ENCODE results near the gene GARNL3.

The GARNL3 gene

GRCh38 chr9:127252410-127253318 lies 11.9 kb upstream of the GARNL3 start:
- Histone ChIP-seq H3K27me3 (replicated peaks; ENCODE audit: control insufficient read depth, insufficient read depth, low read length) (no peaks in the 10 kb centered on the region), H3K4me3 (replicated peaks; ENCODE audit: low read depth, low read length) (no peak overlapping the region), H3K36me3 (ENCODE audit: control insufficient read depth, insufficient read depth, low read length) (no peaks in the 10 kb centered on the region)
- no peak for TF ChIP-seq CTCF (IDR thresholded peaks at IDR 0.05; ENCODE audit: insufficient read depth, low read length, poor library complexity, severe bottlenecking)
- no peak for DNase-seq (ENCODE audit: extremely low read depth, insufficient read length)

DNA sequence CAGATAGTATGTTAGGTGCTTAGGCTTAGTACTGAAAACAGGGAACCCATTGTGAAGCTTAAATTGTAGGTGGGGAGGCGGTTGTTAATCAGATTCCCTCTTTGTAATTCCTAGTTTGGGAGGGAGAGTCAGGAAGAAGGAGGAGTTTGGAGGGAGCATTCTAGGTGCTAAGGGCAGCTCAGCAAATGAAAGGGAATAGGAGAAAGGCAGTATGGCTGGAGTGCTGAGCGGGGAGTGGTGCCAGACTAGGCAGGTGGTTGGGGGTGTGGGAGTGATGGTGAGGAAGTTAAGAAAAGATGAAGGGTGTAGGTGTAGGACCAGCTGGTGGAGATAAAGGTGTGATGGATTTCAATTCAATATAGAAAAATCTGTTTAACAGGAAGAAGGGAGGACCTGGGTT lies 11.1 kb upstream of the GARNL3 start:
- TF ChIP-seq CTCF (IDR thresholded peaks at IDR 0.05; ENCODE audit: insufficient read depth, low read length, poor library complexity, severe bottlenecking) = no peak
- Histone ChIP-seq H3K4me3 (replicated peaks; ENCODE audit: low read depth, low read length) (no peak overlapping the region), H3K27me3 (replicated peaks; ENCODE audit: control insufficient read depth, insufficient read depth, low read length) (no peaks in the 10 kb centered on the region), H3K36me3 (ENCODE audit: control insufficient read depth, insufficient read depth, low read length) (no peaks in the 10 kb centered on the region)
- DNase-seq (ENCODE audit: extremely low read depth, insufficient read length) = no peak

- no peak overlapping the region for H3K4me3 ChIP-seq (replicated peaks; ENCODE audit: low read depth, low read length)
- peaks cover 2% of the 10 kb centered on the region; the same call in 1 of the 2 replicates for H3K36me3 ChIP-seq (ENCODE audit: control insufficient read depth, insufficient read depth, low read length)
- H3K27me3 ChIP-seq (replicated peaks; ENCODE audit: control insufficient read depth, insufficient read depth, low read length) = no peaks in the 10 kb centered on the region
- no peak for DNase-seq (ENCODE audit: extremely low read depth, insufficient read length)
- no peak for TF ChIP-seq CTCF (IDR thresholded peaks at IDR 0.05; ENCODE audit: insufficient read depth, low read length, poor library complexity, severe bottlenecking)
Observed at GRCh38 chr9:127255692-127256091, 8.9 kb upstream of the GARNL3 start.

- Histone ChIP-seq H3K36me3 (ENCODE audit: control insufficient read depth, insufficient read depth, low read length) (peaks cover 2% of the 10 kb centered on the region; the same call in 1 of the 2 replicates), H3K27me3 (replicated peaks; ENCODE audit: control insufficient read depth, insufficient read depth, low read length) (no peaks in the 10 kb centered on the region), H3K4me3 (replicated peaks; ENCODE audit: low read depth, low read length) (no peak overlapping the region)
- no peak for DNase-seq (ENCODE audit: extremely low read depth, insufficient read length)
- TF ChIP-seq CTCF (IDR thresholded peaks at IDR 0.05; ENCODE audit: insufficient read depth, low read length, poor library complexity, severe bottlenecking) = no peak
Observed at GRCh38 chr9:127256324-127256723, 8.2 kb upstream of the GARNL3 start.

DNA sequence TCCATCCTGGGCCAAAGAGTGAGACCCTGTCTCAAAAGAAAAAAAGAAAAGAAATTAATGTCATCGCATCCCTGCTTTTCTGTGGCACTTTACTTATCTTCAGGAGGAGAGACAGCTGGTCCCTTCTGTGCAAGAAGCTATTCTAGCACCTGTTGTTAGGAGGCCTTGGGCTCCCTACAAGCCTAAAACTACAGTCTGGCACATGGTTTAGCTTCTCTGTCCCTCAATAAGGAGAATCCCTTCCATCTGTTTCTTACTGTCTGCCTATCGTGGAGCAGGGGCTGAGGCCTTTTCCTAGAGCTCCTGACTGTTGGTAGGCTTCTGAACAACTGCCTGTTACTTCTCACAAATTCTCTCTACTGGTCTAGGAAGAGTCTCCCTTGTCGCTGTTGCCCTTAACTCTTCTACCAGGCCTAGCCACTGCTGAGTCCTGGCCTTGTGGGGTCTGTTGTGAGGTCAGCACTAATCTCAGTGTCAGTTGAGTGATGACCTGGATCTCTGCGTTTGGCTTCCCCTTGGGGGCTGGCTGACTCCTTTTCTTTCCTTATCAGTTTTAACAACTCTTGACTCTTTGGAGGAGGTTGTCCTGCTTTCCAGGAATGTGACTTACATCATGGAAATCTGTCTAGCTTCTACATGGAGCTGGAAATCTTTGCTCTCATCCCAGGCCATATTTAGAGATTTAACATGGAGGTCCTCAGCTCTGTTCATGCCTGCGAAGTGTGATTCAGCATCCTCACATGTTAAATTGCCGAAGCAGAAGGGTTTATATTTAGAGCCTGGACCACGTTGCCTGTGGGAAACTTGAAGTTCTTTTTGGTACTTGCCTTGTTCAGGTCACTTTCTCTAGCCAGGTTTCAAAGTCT lies 5.7 kb upstream of the GARNL3 start:
- no peak for DNase-seq (ENCODE audit: extremely low read depth, insufficient read length)
- Histone ChIP-seq H3K36me3 (ENCODE audit: control insufficient read depth, insufficient read depth, low read length) (peaks cover 2% of the 10 kb centered on the region; the same call in 1 of the 2 replicates), H3K4me3 (replicated peaks; ENCODE audit: low read depth, low read length) (no peak overlapping the region), H3K27me3 (replicated peaks; ENCODE audit: control insufficient read depth, insufficient read depth, low read length) (no peaks in the 10 kb centered on the region)
- TF ChIP-seq CTCF (IDR thresholded peaks at IDR 0.05; ENCODE audit: insufficient read depth, low read length, poor library complexity, severe bottlenecking) = no peak
